K562 (cell line): Measurements from ENCODE around the gene RALGAPB. TPM values are rescaled to one million over a fixed set of nuclear protein-coding genes. Genes with fewer than 3 reads are reported as not detected.

Source experiments
- ATF2 ChIP-seq: sonication (generic); formaldehyde crosslinking; IDR thresholded peaks from 2 replicates; pipeline ENCODE4 v1.8.1; 2022; ENCODE audit warnings: missing genetic modification reagents
- CBX2 ChIP-seq: fragments of 200-600 bp; sonication (generic); IDR thresholded peaks from one replicate; pipeline ENCODE4 v1.6.1; 2012; ENCODE audit warnings: mild to moderate bottlenecking, low read length, inconsistent platforms; ENCODE audit not compliant: insufficient read depth, poor library complexity, severe bottlenecking
- CCAR2 ChIP-seq: fragments of 200-400 bp; formaldehyde crosslinking; IDR thresholded peaks from 2 replicates; pipeline ENCODE4 v1.6.1; 2017; ENCODE audit warnings: mild to moderate bottlenecking, low read depth, low read length
- COPS2 ChIP-seq: fragments of 450-650 bp; conservative IDR thresholded peaks from 2 replicates; pipeline ENCODE4 v1.6.1; 2016; ENCODE audit warnings: mild to moderate bottlenecking, moderate library complexity
- ELF4 ChIP-seq: fragments of 450-650 bp; formaldehyde crosslinking; IDR thresholded peaks from 2 replicates; pipeline ENCODE4 v1.4.0; 2022; ENCODE audit warnings: missing genetic modification characterization
- HLTF ChIP-seq: fragments of 450-650 bp; IDR thresholded peaks from 2 replicates; pipeline ENCODE4 v1.6.1; 2016
- MBD2 ChIP-seq: sonication (generic); IDR thresholded peaks from 2 replicates; pipeline ENCODE4 v1.6.1; 2016; ENCODE audit warnings: low read depth, borderline replicate concordance
- MTA2 ChIP-seq: fragments of 450-650 bp; IDR thresholded peaks from 2 replicates; pipeline ENCODE4 v1.6.1; 2016; ENCODE audit warnings: low read depth
- NFE2L1 ChIP-seq: fragments of 450-650 bp; IDR thresholded peaks from 2 replicates; pipeline ENCODE4 v1.6.1; 2016; ENCODE audit warnings: missing genetic modification characterization, low read depth, mild to moderate bottlenecking, missing compliant biosample characterization, moderate library complexity, borderline replicate concordance
- NFIC ChIP-seq: fragments of 450-650 bp; IDR thresholded peaks from 2 replicates; pipeline ENCODE4 v1.6.1; 2017; ENCODE audit warnings: mild to moderate bottlenecking, inconsistent platforms
- RFX5 ChIP-seq: IDR thresholded peaks from 2 replicates; pipeline ENCODE4 v1.6.1; 2011; ENCODE audit warnings: low read depth, mild to moderate bottlenecking, improper control_type of control experiment, low read length
- SIN3B ChIP-seq: fragments of 450-650 bp; IDR thresholded peaks from 2 replicates; pipeline ENCODE4 v1.6.1; 2017; ENCODE audit warnings: low read depth, mild to moderate bottlenecking, moderate library complexity
- SMARCA4 ChIP-seq: fragments of 450-650 bp; IDR thresholded peaks from 2 replicates; pipeline ENCODE4 v1.6.1; 2016
- TRIM25 ChIP-seq: fragments of 450-650 bp; IDR thresholded peaks from 2 replicates; pipeline ENCODE4 v1.7.0; 2016; ENCODE audit warnings: borderline replicate concordance
- ZBTB2 ChIP-seq: fragments of 450-650 bp; IDR thresholded peaks from 2 replicates; pipeline ENCODE4 v1.6.1; 2016; ENCODE audit warnings: antibody characterized with exemption
- ZC3H11A ChIP-seq: IDR thresholded peaks from 2 replicates; pipeline ENCODE4 v1.6.1; 2012; ENCODE audit warnings: low read depth, low read length, improper control_type of control experiment
- ZNF121 ChIP-seq: sonication (generic); formaldehyde crosslinking; conservative IDR thresholded peaks from 2 replicates; pipeline ENCODE4 v1.8.0; 2022; ENCODE audit warnings: missing genetic modification reagents
- ZNF609 ChIP-seq: sonication (generic); formaldehyde crosslinking; IDR thresholded peaks from 2 replicates; pipeline ENCODE4 v1.8.1; 2023; ENCODE audit warnings: missing genetic modification reagents, mild to moderate bottlenecking, borderline replicate concordance
- ZNF76 ChIP-seq: fragments of 250-450 bp; sonication (Bioruptor Pico); IDR thresholded peaks from 2 replicates; pipeline ENCODE4 v1.4.0; 2020; ENCODE audit warnings: mild to moderate bottlenecking, moderate library complexity, borderline replicate concordance
- polyA plus RNA-seq, 8 experiments: library from polyadenylated mRNA; depleted of rRNA in 4 of 8; stranded (reverse) in 5 of 8; unstranded in 3 of 8; fragments of >200 nt; fragmentation: Nextera tagmentation in 2 of 8; fragmentation: Illumina TruSeq in 1 of 8; extraction: Ambion mirVana in 2 of 8; extraction: Trizol in 1 of 8; gene quantifications; 2 replicates each; pipeline versions ENCODE4 v1.2.1 to v1.2.3, GENCODE V29; 2011 to 2014; ENCODE audit warnings: inconsistent platforms in 1 of 8, missing spikeins in 1 of 8
- total RNA-seq, 7 experiments: library from RNA; depleted of rRNA in 6 of 7; stranded (reverse); fragments of >200 nt in 6 of 7; fragmentation: Illumina TruSeq in 2 of 7; extraction: Trizol in 2 of 7; gene quantifications; 2 replicates each; pipeline versions ENCODE4 v1.2.1 to v1.2.3, GENCODE V29; 2011 to 2021; ENCODE audit warnings: low replicate concordance in 1 of 7

Gene RALGAPB
- total and polyA plus RNA-seq, 9 of the 15 experiments (the other 6 are each of a cell fraction or from before 2014, with no cell fraction given), result 4.3 to 25.6 (median 13.6) TPM

GRCh38 chr20:38434770-38435554 is 37.7 kb upstream of the RALGAPB start, which contains the start of gene SNHG17 (continued):
- TF ChIP-seq ZNF609, result peak; percentile 93; the same call in 1 of the 2 replicates
- TF ChIP-seq MTA2, result no peak
- peak; percentile 46; the same call in 1 of the 2 replicates for TF ChIP-seq ZNF76 (CRISPR knock-in tag)
- no peak for TF ChIP-seq CCAR2
- TF ChIP-seq MBD2, result peak; percentile 83
- TF ChIP-seq ZNF121 (CRISPR knock-in tag), result no peak
- peak; percentile 70 for TF ChIP-seq NFIC
- no peak for TF ChIP-seq SMARCA4
- TF ChIP-seq ZC3H11A, result 0 out of 2 replicates have a peak, but pooled peaks have one; percentile 33
- TF ChIP-seq SIN3B, result peak; percentile 62
- no peak; the same call in 1 of the 2 replicates for TF ChIP-seq TRIM25
- TF ChIP-seq NFE2L1, result no peak
- TF ChIP-seq ELF4, result peak; percentile 57; the same call in 1 of the 2 replicates
- TF ChIP-seq RFX5, result no peak
- TF ChIP-seq COPS2, result no peak
- no peak for TF ChIP-seq ATF2
- peak; percentile 88 for TF ChIP-seq ZBTB2
- TF ChIP-seq CBX2, result no peak
- TF ChIP-seq HLTF, result peak; percentile 95
